Measurements from ENCODE around the gene DNA2. TPM values are rescaled to one million over a fixed set of nuclear protein-coding genes. Genes with fewer than 3 reads are reported as not detected.
"Not testable (repeated sequence)": the region's sequence is repeated elsewhere in the genome, so short reads cannot be mapped to it uniquely, and the experiment has no call there.

Gene DNA2, protein sequence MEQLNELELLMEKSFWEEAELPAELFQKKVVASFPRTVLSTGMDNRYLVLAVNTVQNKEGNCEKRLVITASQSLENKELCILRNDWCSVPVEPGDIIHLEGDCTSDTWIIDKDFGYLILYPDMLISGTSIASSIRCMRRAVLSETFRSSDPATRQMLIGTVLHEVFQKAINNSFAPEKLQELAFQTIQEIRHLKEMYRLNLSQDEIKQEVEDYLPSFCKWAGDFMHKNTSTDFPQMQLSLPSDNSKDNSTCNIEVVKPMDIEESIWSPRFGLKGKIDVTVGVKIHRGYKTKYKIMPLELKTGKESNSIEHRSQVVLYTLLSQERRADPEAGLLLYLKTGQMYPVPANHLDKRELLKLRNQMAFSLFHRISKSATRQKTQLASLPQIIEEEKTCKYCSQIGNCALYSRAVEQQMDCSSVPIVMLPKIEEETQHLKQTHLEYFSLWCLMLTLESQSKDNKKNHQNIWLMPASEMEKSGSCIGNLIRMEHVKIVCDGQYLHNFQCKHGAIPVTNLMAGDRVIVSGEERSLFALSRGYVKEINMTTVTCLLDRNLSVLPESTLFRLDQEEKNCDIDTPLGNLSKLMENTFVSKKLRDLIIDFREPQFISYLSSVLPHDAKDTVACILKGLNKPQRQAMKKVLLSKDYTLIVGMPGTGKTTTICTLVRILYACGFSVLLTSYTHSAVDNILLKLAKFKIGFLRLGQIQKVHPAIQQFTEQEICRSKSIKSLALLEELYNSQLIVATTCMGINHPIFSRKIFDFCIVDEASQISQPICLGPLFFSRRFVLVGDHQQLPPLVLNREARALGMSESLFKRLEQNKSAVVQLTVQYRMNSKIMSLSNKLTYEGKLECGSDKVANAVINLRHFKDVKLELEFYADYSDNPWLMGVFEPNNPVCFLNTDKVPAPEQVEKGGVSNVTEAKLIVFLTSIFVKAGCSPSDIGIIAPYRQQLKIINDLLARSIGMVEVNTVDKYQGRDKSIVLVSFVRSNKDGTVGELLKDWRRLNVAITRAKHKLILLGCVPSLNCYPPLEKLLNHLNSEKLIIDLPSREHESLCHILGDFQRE
- total RNA-seq (1 to 10 TPM; 1.6 to 4.4 (median 2.4) TPM), polyA plus RNA-seq (1 to 10 TPM; 1.1 to 3.4 TPM)
- long read RNA-seq, donor 1 = 0 reads
- long read RNA-seq, donor 2 = 0 reads
- long read RNA-seq, donor 3, partial matches to known transcripts = 0 of 1 reads
- long read RNA-seq, donor 3, other reads (novel, unspliced or antisense) = 1 of 1 reads

GRCh38 chr10:68471586-68472408, at the start of gene DNA2:
TSS of gene DNA2 (minus strand) at chr10:68471973. CDS start at chr10:68471864, 109 bp downstream.
- 4 to 6% methylated on average over 46 of the region's 46 CpGs for WGBS, 2 donors
- TF ChIP-seq, protein P1, sequence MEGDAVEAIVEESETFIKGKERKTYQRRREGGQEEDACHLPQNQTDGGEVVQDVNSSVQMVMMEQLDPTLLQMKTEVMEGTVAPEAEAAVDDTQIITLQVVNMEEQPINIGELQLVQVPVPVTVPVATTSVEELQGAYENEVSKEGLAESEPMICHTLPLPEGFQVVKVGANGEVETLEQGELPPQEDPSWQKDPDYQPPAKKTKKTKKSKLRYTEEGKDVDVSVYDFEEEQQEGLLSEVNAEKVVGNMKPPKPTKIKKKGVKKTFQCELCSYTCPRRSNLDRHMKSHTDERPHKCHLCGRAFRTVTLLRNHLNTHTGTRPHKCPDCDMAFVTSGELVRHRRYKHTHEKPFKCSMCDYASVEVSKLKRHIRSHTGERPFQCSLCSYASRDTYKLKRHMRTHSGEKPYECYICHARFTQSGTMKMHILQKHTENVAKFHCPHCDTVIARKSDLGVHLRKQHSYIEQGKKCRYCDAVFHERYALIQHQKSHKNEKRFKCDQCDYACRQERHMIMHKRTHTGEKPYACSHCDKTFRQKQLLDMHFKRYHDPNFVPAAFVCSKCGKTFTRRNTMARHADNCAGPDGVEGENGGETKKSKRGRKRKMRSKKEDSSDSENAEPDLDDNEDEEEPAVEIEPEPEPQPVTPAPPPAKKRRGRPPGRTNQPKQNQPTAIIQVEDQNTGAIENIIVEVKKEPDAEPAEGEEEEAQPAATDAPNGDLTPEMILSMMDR (IDR thresholded peaks at IDR 0.05) = no peak
- H3K36me3 ChIP-seq = peaks cover 0 to 24% (median 0%) of the 10 kb centered on the region in 9 donors
- no peaks in the 10 kb centered on the region for H3K9me3 ChIP-seq
- ATAC-seq (peak; percentile 75 to 93 (median 86)), DNase-seq (peak; percentile 43 to 61)
- peak within 1 kb of the TSS; percentile 44 to 74 (median 63) for H3K4me3 ChIP-seq
- intact Hi-C loops (cut with DNase I) = no loop called here
- peak within 1 kb of the TSS in 5 of 10 donors; percentile 7 to 84 (median 20) for H3K27ac ChIP-seq
- peaks cover 5 to 15% (median 8%) of the 10 kb centered on the region in 9 donors for H3K4me1 ChIP-seq
- no peaks in the 10 kb centered on the region for H3K27me3 ChIP-seq

GRCh38 chr10:68518609-68519008, 46.8 kb upstream of the DNA2 start:
- 92 to 99% methylated on average over 11 of the region's 11 CpGs for WGBS, 2 donors
- H3K9me3 ChIP-seq; H3K27ac ChIP-seq; DNase-seq; H3K4me1 ChIP-seq; ATAC-seq; intact Hi-C loops (cut with DNase I); H3K27me3 ChIP-seq; H3K4me3 ChIP-seq: not testable (repeated sequence)
- peaks cover 0 to 78% (median 20%) of the 10 kb centered on the region in 9 donors for H3K36me3 ChIP-seq

DNA sequence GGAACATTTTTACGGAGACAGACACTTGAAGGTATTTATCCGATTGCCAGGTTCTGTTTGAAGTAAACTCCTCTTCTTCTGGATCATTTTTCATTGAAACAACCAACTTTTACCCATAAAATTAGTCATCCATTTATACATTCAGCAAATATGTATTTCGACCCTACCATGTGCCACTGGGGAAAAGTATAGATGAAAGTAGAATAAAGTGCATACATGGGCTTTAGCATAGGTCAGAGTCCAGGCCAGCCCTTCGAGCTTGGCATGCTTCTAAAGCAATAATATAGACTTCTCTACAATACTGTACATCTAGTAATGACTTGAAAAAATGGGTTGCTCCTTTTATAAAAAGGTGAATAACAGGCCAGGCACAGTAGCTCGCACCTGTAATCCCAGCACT, 45.4 kb upstream of the DNA2 start:
- DNase-seq = no peak
- no peak for ATAC-seq
- H3K9me3 ChIP-seq = no peaks in the 10 kb centered on the region
- intact Hi-C loops (cut with DNase I) = no loop called here
- no peak overlapping the region for H3K27ac ChIP-seq
- peaks cover 0 to 74% (median 20%) of the 10 kb centered on the region in 9 donors for H3K36me3 ChIP-seq
- WGBS, 2 donors = 90 to 95% methylated on average over 5 of the region's 5 CpGs
- no peak overlapping the region for H3K4me3 ChIP-seq
- no peaks in the 10 kb centered on the region for H3K27me3 ChIP-seq
- H3K4me1 ChIP-seq = no peaks in the 10 kb centered on the region
- TF ChIP-seq, protein P1 (IDR thresholded peaks at IDR 0.05) = no peak

- Histone ChIP-seq H3K4me3 (no peak overlapping the region), H3K27ac (no peak overlapping the region), H3K9me3 (no peaks in the 10 kb centered on the region), H3K36me3 (peaks cover 0 to 70% (median 20%) of the 10 kb centered on the region in 9 donors), H3K4me1 (no peaks in the 10 kb centered on the region), H3K27me3 (no peaks in the 10 kb centered on the region)
- TF ChIP-seq, protein P1 (IDR thresholded peaks at IDR 0.05) = no peak
- ATAC-seq (no peak), DNase-seq (no peak)
- WGBS, 2 donors = 66 to 68% methylated on average over 4 of the region's 4 CpGs
- intact Hi-C loops (cut with DNase I) = no loop called here
Observed at GRCh38 chr10:68516766-68517165, 45.0 kb upstream of the DNA2 start.

- DNase-seq; H3K4me3 ChIP-seq; H3K9me3 ChIP-seq; H3K4me1 ChIP-seq; H3K27ac ChIP-seq; intact Hi-C loops (cut with DNase I); H3K27me3 ChIP-seq; ATAC-seq: not testable (repeated sequence)
- H3K36me3 ChIP-seq = peaks cover 0 to 68% (median 20%) of the 10 kb centered on the region in 9 donors
- WGBS, 2 donors = 91 to 93% methylated on average over 2 of the region's 2 CpGs
Observed at GRCh38 chr10:68516216-68516615, 44.4 kb upstream of the DNA2 start.

Measured in heart right ventricle (tissue), 16 donors.